Nephron progenitor cell (in vitro differentiated cells): ENCODE data around the gene MTCL1.

Experiments used
- DNase-seq: peaks from one replicate; pipeline ENCODE4 v3.0.0; 2021
- H3K27ac Mint-ChIP-seq: 2 replicates; pipeline ENCODE4 v1.8.0; 2021; ENCODE audit warnings: mild to moderate bottlenecking, moderate library complexity, mixed read lengths
- H3K27me3 Mint-ChIP-seq: 2 replicates; pipeline ENCODE4 v1.8.0; 2021; ENCODE audit warnings: mild to moderate bottlenecking, low read depth, mixed read lengths; ENCODE audit not compliant: poor library complexity
- H3K36me3 Mint-ChIP-seq: 2 replicates; pipeline ENCODE4 v1.8.0; 2021; ENCODE audit warnings: low read depth, mixed read lengths
- H3K4me1 Mint-ChIP-seq: 2 replicates; pipeline ENCODE4 v1.8.0; 2021; ENCODE audit warnings: mixed read lengths
- H3K4me3 Mint-ChIP-seq: 2 replicates; pipeline ENCODE4 v1.8.0; 2021; ENCODE audit warnings: mild to moderate bottlenecking, moderate library complexity, mixed read lengths
- H3K9me3 Mint-ChIP-seq: 2 replicates; pipeline ENCODE4 v1.8.0; 2021; ENCODE audit warnings: mild to moderate bottlenecking, moderate library complexity, mixed read lengths
- CTCF ChIP-seq: fragments of 200-600 bp; sonication (generic); IDR thresholded peaks from 2 replicates; pipeline ENCODE4 v1.5.0; 2021; ENCODE audit warnings: antibody characterized with exemption

The MTCL1 gene

GRCh38 chr18:8685141-8685913 is 20.0 kb upstream of the MTCL1 start:
- H3K27me3 Mint-ChIP-seq: peaks cover 21% of the 10 kb centered on the region
- peak overlapping the region; percentile 80 for H3K27ac Mint-ChIP-seq
- H3K4me1 Mint-ChIP-seq: peaks cover 22% of the 10 kb centered on the region
- H3K4me3 Mint-ChIP-seq: no peak overlapping the region
- no peaks in the 10 kb centered on the region for H3K9me3 Mint-ChIP-seq
- no peak for DNase-seq
- no peaks in the 10 kb centered on the region for H3K36me3 Mint-ChIP-seq
- no peak for TF ChIP-seq CTCF

GRCh38 chr18:8685914-8686216 is 19.5 kb upstream of the MTCL1 start:
- Mint-ChIP-seq H3K9me3 (no peaks in the 10 kb centered on the region), H3K4me1 (peaks cover 22% of the 10 kb centered on the region), H3K4me3 (no peak overlapping the region), H3K36me3 (no peaks in the 10 kb centered on the region), H3K27me3 (peaks cover 21% of the 10 kb centered on the region), H3K27ac (peak overlapping the region; percentile 80)
- no peak for TF ChIP-seq CTCF
- DNase-seq: no peak

- Mint-ChIP-seq H3K4me3 (no peak overlapping the region), H3K9me3 (no peaks in the 10 kb centered on the region), H3K27me3 (peaks cover 21% of the 10 kb centered on the region), H3K4me1 (peaks cover 22% of the 10 kb centered on the region), H3K27ac (no peak overlapping the region), H3K36me3 (no peaks in the 10 kb centered on the region)
- no peak for TF ChIP-seq CTCF
- DNase-seq: no peak
Observed at GRCh38 chr18:8686611-8687010, 18.7 kb upstream of the MTCL1 start.

- DNase-seq: no peak
- Mint-ChIP-seq H3K4me1 (peaks cover 22% of the 10 kb centered on the region), H3K27me3 (peaks cover 14% of the 10 kb centered on the region), H3K9me3 (no peaks in the 10 kb centered on the region), H3K27ac (peak overlapping the region; percentile 55), H3K4me3 (no peak overlapping the region), H3K36me3 (no peaks in the 10 kb centered on the region)
- no peak for TF ChIP-seq CTCF
Observed at GRCh38 chr18:8688216-8688800, 17.0 kb upstream of the MTCL1 start.

- peaks cover 14% of the 10 kb centered on the region for H3K27me3 Mint-ChIP-seq
- no peak overlapping the region for H3K4me3 Mint-ChIP-seq
- H3K9me3 Mint-ChIP-seq: no peaks in the 10 kb centered on the region
- no peaks in the 10 kb centered on the region for H3K36me3 Mint-ChIP-seq
- TF ChIP-seq CTCF: no peak
- H3K27ac Mint-ChIP-seq: no peak overlapping the region
- no peak for DNase-seq
- peaks cover 22% of the 10 kb centered on the region for H3K4me1 Mint-ChIP-seq
Observed at GRCh38 chr18:8688816-8689215, 16.5 kb upstream of the MTCL1 start.

GRCh38 chr18:8689517-8689916 is 15.8 kb upstream of the MTCL1 start:
- DNase-seq: no peak
- Mint-ChIP-seq H3K27me3 (peaks cover 13% of the 10 kb centered on the region), H3K4me1 (peaks cover 22% of the 10 kb centered on the region), H3K27ac (no peak overlapping the region), H3K36me3 (no peaks in the 10 kb centered on the region), H3K9me3 (no peaks in the 10 kb centered on the region), H3K4me3 (no peak overlapping the region)
- no peak for TF ChIP-seq CTCF
